Ovary (tissue), 9 donors: Measurements from ENCODE around the gene TET2. TPM values are rescaled to one million over a fixed set of nuclear protein-coding genes. Genes with fewer than 3 reads are reported as not detected.

Experiments used
- DNase-seq, 5 donors: peaks; one replicate each; pipeline ENCODE4 v3.0.0-alpha.2; 2019 to 2020
- H3K27ac ChIP-seq, 2 donors: fragments of 200-600 bp; one replicate each; pipeline versions ENCODE4 v1.5.1 to v1.8.0; 2019 to 2022
- H3K27me3 ChIP-seq: fragments of 200-600 bp; one replicate; pipeline ENCODE4 v1.8.0; 2022
- H3K36me3 ChIP-seq: fragments of 200-600 bp; sonication (generic); one replicate; pipeline ENCODE4 v1.5.1; 2019
- H3K4me1 ChIP-seq: one replicate; pipeline ENCODE4 v1.8.1; 2013; ENCODE audit warnings: mild to moderate bottlenecking, moderate library complexity; ENCODE audit not compliant: insufficient read depth
- H3K4me3 ChIP-seq: fragments of 200-600 bp; sonication (generic); one replicate; pipeline ENCODE4 v1.5.1; 2017
- H3K9me3 ChIP-seq, 2 donors: fragments of 200-600 bp in 1 of 2; sonication (generic) in 1 of 2; one replicate each; pipeline versions ENCODE4 v1.5.1 to v1.8.1; 2013 to 2019; ENCODE audit warnings: mild to moderate bottlenecking in 1 of 2, moderate library complexity in 1 of 2
- CTCF ChIP-seq, 3 donors: fragments of 450-650 bp in 2 of 3; fragments of 200-600 bp in 1 of 3; IDR thresholded peaks; one replicate each; pipeline versions ENCODE4 v1.5.1 to v1.8.0; 2016 to 2022; ENCODE audit warnings: antibody characterized with exemption in 3 of 3, mild to moderate bottlenecking in 1 of 3
- EP300 ChIP-seq: sonication (generic); formaldehyde crosslinking; IDR thresholded peaks from one replicate; pipeline ENCODE4 v1.6.1; 2017; ENCODE audit warnings: antibody characterized with exemption
- POLR2A ChIP-seq: fragments of 450-650 bp; IDR thresholded peaks from one replicate; pipeline ENCODE4 v1.6.1; 2017; ENCODE audit warnings: antibody characterized with exemption, mild to moderate bottlenecking, moderate library complexity
- WGBS, 3 donors: extraction: QIAGEN DNeasy Blood & Tissue Kit in 1 of 3; methylation state at CpG; one replicate each; pipeline versions ENCODE4 v1.1.5 to v1.1.7; 2013 to 2017; 5-methylcytosine and 5-hydroxymethylcytosine counted together
- intact Hi-C, 4 donors: fragments of 100-400 bp; cut with DNase I; formaldehyde crosslinking; loops; one replicate each; pipeline versions ENCODE4 v1.11.0 to v1.15.1; 2022 to 2023
- polyA plus RNA-seq, 2 donors: library from polyadenylated mRNA; stranded (reverse); fragments of 200-250 nt in 1 of 2; fragments of 350-450 nt in 1 of 2; fragmentation: Illumina TruSeq in 1 of 2; extraction: RNeasy Lipid Tissue Mini Kit (QIAGEN cat#74804) in 1 of 2; gene quantifications; one replicate each; pipeline ENCODE4 v1.2.3, GENCODE V29; 2013 to 2014
- total RNA-seq, 7 donors: library from RNA; depleted of rRNA in 2 of 7; stranded (reverse); fragments of >200 nt in 2 of 7; fragmentation: NEBNext Ultra II Directional in 3 of 7; extraction: Animal tissue kit (Norgen Biotek cat#: 25700) in 3 of 7; gene quantifications; one replicate each; pipeline versions ENCODE4 v1.1.0 to v1.2.4, GENCODE V29; 2016 to 2023
- donor health status: DM: no; HTN: no; CAD: no; lungs with moderate emphysema.
- donor health status: DM: no; HTN: no; CAD: no.
- donor health status: Bipolar disorder and iron deficiency.
- donor health status: DM: yes; HTN: yes; CAD: no.
- donor health status: DM: no; HTN: no; CAD: no.
- donor health status: DM: yes; HTN: yes; CAD: no.

TET2 gene
- total and polyA plus RNA-seq, 9 donors, result 3.7 to 20.8 (median 17.3) TPM

- H3K9me3 ChIP-seq, result no peaks in the 10 kb centered on the region
- intact Hi-C loops, result no loop called here
- no peak for DNase-seq
- no peak for TF ChIP-seq CTCF (IDR thresholded peaks at IDR 0.05)
- TF ChIP-seq POLR2A, result no peak
- TF ChIP-seq EP300, result no peak
- H3K4me1 ChIP-seq, result peaks cover 10% of the 10 kb centered on the region
- 41 to 95% (median 70%) methylated on average over 1 of the region's 1 CpG for WGBS, 3 donors
- no peak overlapping the region for H3K4me3 ChIP-seq
- no peak overlapping the region for H3K27ac ChIP-seq
- H3K27me3 ChIP-seq, result no peaks in the 10 kb centered on the region
- H3K36me3 ChIP-seq, result no peaks in the 10 kb centered on the region
Measured at GRCh38 chr4:105155426-105155825, 8.8 kb downstream of the TET2 start.

GRCh38 chr4:105158837-105159236, 12.2 kb downstream of the TET2 start:
- intact Hi-C loops, result no loop called here
- TF ChIP-seq CTCF (IDR thresholded peaks at IDR 0.05) (no peak), POLR2A (no peak), EP300 (no peak)
- H3K9me3 ChIP-seq, result no peaks in the 10 kb centered on the region
- DNase-seq, result peak; percentile 32 to 54 (median 38)
- no peaks in the 10 kb centered on the region for H3K27me3 ChIP-seq
- H3K4me3 ChIP-seq, result no peak overlapping the region
- H3K36me3 ChIP-seq, result no peaks in the 10 kb centered on the region
- no peak overlapping the region for H3K27ac ChIP-seq
- H3K4me1 ChIP-seq, result peaks cover 5% of the 10 kb centered on the region
- WGBS, 3 donors, result 15 to 45% (median 30%) methylated on average over 9 of the region's 9 CpGs

GRCh38 chr4:105162123-105162796, 15.6 kb downstream of the TET2 start:
- Histone ChIP-seq H3K4me1 (peaks cover 2% of the 10 kb centered on the region), H3K27me3 (no peaks in the 10 kb centered on the region), H3K27ac (no peak overlapping the region), H3K36me3 (no peaks in the 10 kb centered on the region), H3K4me3 (no peak overlapping the region), H3K9me3 (no peaks in the 10 kb centered on the region)
- no peak for DNase-seq
- intact Hi-C loops, result no loop called here
- TF ChIP-seq EP300 (no peak), CTCF (IDR thresholded peaks at IDR 0.05) (no peak), POLR2A (no peak)
- WGBS, 3 donors, result 29 to 40% (median 34%) methylated on average over 1 of the region's 1 CpG

- WGBS, 3 donors, result 96 to 100% (median 100%) methylated on average over 1 of the region's 1 CpG
- Histone ChIP-seq H3K27me3 (no peaks in the 10 kb centered on the region), H3K4me3 (no peak overlapping the region), H3K4me1 (no peaks in the 10 kb centered on the region), H3K27ac (no peak overlapping the region), H3K36me3 (no peaks in the 10 kb centered on the region), H3K9me3 (no peaks in the 10 kb centered on the region)
- intact Hi-C loops, result no loop called here
- TF ChIP-seq CTCF (IDR thresholded peaks at IDR 0.05), result no peak
- no peak for TF ChIP-seq POLR2A
- TF ChIP-seq EP300, result no peak
- no peak for DNase-seq
Measured at GRCh38 chr4:105164548-105164947, 17.9 kb downstream of the TET2 start.
